SK-N-SH (cell line): ENCODE results near the gene AP5B1.

ENCODE experiments used
- CHD2 ChIP-seq: fragments of 150-350 bp; IDR thresholded peaks from 2 replicates; pipeline ENCODE4 v1.6.1; 2018; ENCODE audit warnings: low read length; ENCODE audit not compliant: partially characterized antibody
- CTCF ChIP-seq: fragments of 200-600 bp; sonication (generic); IDR thresholded peaks from 2 replicates; pipeline ENCODE4 v1.6.1; 2017; ENCODE audit warnings: antibody characterized with exemption, mild to moderate bottlenecking, moderate library complexity
- EZH2phosphoT487 ChIP-seq: fragments of 200-600 bp; sonication (generic); IDR thresholded peaks from 2 replicates; pipeline ENCODE4 v1.6.1; 2017; ENCODE audit warnings: low read depth, mixed run types, mild to moderate bottlenecking, antibody characterized with exemption, moderate library complexity, borderline replicate concordance
- GABPA ChIP-seq: IDR thresholded peaks from 2 replicates; pipeline ENCODE4 v1.4.0; 2012; ENCODE audit warnings: low read depth, mild to moderate bottlenecking
- GATA2 ChIP-seq: sonication (generic); formaldehyde crosslinking; IDR thresholded peaks from 2 replicates; pipeline ENCODE4 v1.5.0; 2020; ENCODE audit warnings: mild to moderate bottlenecking, missing genetic modification reagents
- POLR2AphosphoS5 ChIP-seq: IDR thresholded peaks from 2 replicates; pipeline ENCODE4 v1.6.1; 2012; ENCODE audit warnings: low read depth, low read length
- RAD21 ChIP-seq: IDR thresholded peaks from 2 replicates; pipeline ENCODE4 v1.6.1; 2012; ENCODE audit warnings: mild to moderate bottlenecking, low read length
- REST ChIP-seq: IDR thresholded peaks from 2 replicates; pipeline ENCODE4 v1.6.1; 2012; ENCODE audit warnings: mild to moderate bottlenecking, low read depth, low read length, moderate library complexity
- RFX5 ChIP-seq: IDR thresholded peaks from 2 replicates; pipeline ENCODE4 v1.6.1; 2012; ENCODE audit warnings: mild to moderate bottlenecking, improper control_type of control experiment, low read length
- RXRA ChIP-seq: IDR thresholded peaks from 2 replicates; pipeline ENCODE4 v1.4.0; 2012; ENCODE audit warnings: low read depth, mild to moderate bottlenecking, borderline replicate concordance
- SMC3 ChIP-seq: IDR thresholded peaks from 2 replicates; pipeline ENCODE4 v1.6.1; 2012; ENCODE audit warnings: low read depth, low read length, improper control_type of control experiment
- TAF1 ChIP-seq: IDR thresholded peaks from 2 replicates; pipeline ENCODE4 v1.6.1; 2012; ENCODE audit warnings: low read depth, mild to moderate bottlenecking, low read length, moderate library complexity, borderline replicate concordance
- ZBTB33 ChIP-seq: IDR thresholded peaks from 2 replicates; pipeline ENCODE4 v1.4.0; 2012; ENCODE audit warnings: low read depth, borderline replicate concordance

GRCh38 chr11:65770951-65771567 is 9.7 kb downstream of the AP5B1 start:
- TF ChIP-seq CTCF (no peak), GABPA (no peak), POLR2AphosphoS5 (no peak), CHD2 (no peak), RFX5 (no peak), SMC3 (no peak), EZH2phosphoT487 (no peak), ZBTB33 (no peak), TAF1 (no peak), RXRA (no peak), RAD21 (no peak), GATA2 (CRISPR knock-in tag) (no peak), REST (no peak)
